HK-2 (cell line): ENCODE data around the gene HOTAIR.

Experiments used
- DNase-seq: peaks from one replicate; pipeline ENCODE4 v3.0.0-alpha.2; 2018; ENCODE audit not compliant: unreplicated experiment

Gene HOTAIR

DNA sequence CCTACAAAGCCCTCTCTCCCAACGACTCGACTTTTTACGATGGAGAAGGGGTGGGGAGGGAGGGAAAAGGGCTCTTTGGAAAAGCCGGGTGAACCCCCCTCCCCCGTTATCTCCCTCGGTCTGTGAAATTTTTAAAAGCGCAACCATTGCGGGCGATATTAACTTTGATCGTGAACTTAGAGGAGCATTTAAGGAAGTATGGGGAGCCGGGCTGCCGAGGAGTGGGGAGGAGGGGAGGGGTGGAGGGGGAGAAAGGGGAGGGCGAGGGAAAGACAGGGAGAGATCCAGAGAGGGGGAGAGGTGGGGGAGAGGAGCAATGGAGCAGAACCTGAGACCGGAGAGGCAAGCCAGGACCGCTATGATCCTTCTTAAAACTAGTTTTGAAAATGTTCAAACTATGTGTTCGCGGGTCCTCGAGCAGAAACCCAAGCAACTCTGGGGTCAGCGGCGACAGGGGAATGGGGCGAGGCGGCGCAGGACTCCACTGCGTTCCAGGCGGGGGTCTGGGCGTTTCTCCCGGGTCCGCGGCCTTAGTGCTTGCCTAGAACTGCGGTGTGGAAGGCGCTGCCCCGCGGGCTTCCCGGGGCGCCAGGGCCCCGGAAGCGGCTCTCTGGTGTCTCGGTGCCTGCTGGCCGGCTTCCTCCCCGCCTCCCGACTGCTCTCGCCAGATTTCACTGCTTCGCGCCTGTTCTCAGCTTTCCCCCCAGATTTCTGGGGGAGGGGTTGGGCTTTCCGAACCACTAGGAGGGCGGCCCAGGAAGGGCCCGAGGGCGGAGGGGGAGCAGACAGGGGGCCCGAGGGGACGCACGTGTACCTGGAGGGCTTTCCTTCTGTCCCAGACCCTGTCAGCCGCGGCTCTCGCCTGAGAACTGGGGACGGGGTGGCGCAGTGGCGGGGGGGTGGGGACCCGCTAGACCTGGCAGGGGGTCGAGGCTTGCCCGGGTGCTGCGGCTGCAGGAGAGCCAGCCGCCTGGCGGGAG, at the start of gene HOTAIR:
TSS of gene HOTAIR (minus strand) at position 871 of the 980 bp plus-strand sequence.
- DNase-seq: peak; percentile 62

- no peak for DNase-seq
These were observed 49.4 kb upstream of the HOTAIR start for GRCh38 chr12:54024127-54024526.

GRCh38 chr12:54022960-54023884, 48.5 kb upstream of the HOTAIR start:
- no peak for DNase-seq

DNA sequence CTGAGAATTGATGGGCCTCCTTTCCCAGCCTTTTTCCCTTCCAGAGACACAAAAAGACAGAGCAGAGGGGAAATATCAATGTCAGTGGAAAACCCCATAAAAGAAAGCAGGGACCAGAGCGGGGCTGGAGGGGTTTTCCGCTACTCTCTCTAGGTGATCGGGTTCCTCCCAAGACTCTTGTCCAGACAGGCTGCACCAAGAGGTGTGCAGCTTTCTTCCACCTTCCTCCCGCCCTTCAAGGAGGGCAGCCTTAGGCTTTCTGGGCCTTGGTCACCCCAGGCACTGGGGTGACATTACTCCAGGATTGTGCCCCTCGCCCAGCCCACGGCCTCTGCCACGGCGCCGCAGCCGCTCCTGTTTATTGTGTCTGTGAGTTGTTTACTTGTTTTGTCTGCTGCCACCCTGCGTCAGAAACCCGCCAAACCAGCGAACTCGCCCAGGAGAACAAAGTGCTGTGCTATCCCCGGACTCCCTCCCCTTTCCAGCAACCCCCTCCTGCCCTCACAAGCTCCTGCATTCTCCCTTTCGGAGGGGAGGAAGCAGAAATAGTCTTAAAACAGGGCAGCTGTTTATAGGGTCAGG, 46.8 kb upstream of the HOTAIR start:
- DNase-seq: no peak

DNA sequence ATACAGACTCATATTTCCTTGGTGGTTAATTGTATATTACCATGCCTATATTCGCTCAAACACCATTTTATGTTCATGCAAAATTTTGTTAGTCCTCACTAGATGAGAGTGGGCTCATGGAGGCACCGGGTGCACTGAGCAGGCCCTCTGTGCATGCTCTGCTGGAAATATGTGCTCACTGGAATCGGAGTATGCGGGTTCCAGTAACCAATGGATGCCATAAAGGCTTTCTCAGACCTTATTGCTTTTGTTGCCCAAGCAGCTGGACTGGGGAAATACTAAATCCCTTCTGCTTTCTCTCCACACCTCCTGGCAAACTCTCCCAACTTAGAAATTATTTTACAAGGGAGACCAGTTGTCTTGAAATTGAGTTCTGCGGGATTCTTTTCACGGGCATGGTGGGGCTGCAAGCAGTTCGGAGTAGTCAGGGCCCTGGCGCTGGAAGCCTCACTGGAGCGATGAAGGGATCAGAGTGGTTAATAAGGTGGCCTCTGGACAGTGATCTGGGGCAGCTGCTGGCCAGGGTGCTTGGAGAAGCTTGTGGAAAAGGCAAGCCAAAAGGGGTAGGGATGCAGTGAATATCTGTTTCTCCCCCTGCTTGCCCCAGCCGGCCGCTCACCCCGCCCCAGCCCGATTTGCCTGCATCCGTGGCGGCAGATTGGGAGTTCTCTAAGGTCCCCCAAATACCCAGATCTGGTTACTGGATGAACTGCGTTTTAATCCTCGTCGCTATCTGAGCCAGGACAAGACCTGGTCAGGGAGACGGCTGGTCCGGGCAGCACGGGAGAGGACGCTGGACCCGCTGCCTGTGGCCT, 46.0 kb upstream of the HOTAIR start:
- DNase-seq: no peak

DNA sequence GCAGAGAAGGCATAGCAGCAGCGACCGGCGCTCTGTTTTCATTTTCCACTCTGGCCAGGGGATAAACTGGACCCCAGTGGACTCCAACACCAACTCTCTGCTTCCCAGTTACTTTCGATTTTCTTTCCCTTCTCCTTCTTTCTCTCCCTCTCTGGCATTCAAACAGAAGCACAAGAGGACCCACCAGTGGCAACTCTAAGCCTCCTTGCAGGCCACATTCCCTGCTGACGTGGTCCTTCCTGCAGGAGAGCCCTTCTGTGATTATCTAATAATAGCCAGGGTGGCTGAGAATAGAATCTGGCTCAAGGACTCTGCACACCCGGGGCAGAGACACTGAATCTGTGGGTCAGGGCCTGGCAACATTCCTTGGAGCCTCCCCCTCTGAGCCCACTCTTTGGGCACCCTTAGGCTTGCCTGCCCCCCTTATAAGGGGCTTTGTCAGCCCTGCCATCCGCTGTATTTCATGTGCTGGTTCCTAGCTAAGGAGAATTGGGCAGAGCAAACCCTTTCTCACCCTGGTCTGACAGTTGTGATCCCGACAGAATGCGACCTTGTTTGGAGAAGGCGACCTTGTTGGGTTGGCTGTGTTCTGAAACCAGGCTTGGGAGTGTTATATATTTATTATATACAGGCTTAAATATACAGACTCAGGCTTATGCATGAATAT, 45.3 kb upstream of the HOTAIR start:
- no peak for DNase-seq

DNA sequence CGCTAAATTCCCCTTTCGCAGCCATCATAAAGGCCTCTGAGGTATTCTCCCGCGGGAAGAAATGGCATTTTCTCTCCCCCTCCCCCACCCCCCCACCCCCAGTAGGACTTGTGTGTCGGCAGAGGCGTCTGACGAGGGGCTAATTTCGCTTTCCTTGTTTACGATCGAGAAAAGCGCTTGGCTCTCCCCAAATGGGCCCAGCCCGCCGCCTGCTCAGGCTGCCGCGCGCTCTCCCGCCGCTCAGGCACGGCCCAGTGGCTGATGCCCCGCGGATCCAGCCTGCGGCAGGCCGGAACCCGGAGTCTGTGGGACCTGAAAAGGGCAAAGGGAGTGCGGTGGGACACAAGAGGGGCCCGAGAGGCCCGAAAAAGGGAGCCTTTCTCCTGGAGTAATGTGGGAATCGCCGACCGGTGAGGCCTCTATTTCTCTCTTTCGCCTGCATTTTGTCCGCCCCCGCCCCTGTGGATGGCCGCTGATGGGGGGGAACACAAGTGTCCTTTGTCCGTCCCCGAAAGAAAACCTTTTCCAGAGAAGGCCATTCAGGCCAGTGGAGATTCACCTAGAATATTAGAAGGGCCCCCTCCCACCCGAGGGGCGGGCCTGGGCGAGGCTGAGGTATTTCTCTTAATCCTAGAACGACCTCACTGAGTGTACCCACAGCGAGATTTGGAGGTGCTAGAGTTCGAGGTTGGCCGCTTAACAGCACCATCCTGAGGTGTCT, 44.5 kb upstream of the HOTAIR start:
- peak; percentile 54 for DNase-seq

DNA sequence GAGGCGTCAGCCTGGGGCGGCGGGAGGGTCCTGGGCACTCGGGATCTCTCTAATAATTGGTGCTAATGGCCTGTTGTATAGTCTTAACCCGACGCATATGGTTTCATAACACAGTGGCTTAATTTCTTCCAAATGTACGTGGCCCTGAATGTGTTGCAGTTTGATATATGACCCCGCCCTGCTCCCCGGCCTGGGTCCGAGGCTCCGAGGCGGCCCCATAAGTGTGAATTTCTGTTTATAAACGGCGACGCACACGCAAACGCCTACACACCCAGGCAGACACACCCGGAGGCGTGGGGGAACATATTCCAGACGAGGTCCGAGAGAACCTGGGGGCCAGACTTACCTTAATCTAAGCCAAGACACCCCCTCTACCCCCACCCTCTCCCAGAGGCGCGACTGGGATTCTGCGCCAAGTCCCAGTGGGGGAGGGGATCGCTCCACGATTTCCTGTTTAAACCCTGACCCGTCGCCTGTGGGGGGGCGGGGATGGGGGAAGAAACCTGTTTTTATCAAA, 43.8 kb upstream of the HOTAIR start:
- peak; percentile 70 for DNase-seq

- DNase-seq: peak; percentile 95
These were observed 43.2 kb upstream of the HOTAIR start for GRCh38 chr12:54017878-54018467.

DNA sequence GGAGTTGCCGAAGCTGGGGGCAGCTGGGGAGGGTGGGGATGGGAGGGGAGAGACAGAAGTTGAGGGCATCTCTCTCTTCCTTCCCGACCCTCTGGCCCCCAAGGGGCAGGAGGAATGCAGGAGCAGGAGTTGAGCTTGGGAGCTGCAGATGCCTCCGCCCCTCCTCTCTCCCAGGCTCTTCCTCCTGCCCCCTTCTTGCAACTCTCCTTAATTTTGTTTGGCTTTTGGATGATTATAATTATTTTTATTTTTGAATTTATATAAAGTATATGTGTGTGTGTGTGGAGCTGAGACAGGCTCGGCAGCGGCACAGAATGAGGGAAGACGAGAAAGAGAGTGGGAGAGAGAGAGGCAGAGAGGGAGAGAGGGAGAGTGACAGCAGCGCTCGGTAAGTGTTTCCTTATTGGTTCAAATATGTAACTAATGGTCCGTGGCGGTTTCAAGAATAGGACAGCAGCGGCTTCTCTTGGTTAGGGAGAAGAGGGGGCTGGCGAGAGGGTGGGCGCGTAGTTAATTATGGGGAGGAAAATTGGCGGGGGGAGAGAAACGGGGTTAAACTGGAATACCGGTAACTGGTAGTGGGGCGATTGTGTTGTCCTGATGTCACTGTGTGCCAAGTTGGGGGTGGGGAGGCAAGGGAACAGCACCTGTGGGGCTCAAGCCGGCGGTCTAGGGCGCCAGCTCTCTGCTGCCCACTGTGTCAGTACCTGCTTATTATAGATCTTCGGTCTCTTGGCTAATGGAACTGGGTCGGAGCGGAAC, 42.5 kb upstream of the HOTAIR start:
- DNase-seq: peak; percentile 42

- peak; percentile 37 for DNase-seq
These were observed 41.8 kb upstream of the HOTAIR start for GRCh38 chr12:54016478-54016964.

GRCh38 chr12:54016051-54016450, 41.3 kb upstream of the HOTAIR start:
- no peak for DNase-seq

GRCh38 chr12:54015018-54015931, 40.5 kb upstream of the HOTAIR start:
- no peak for DNase-seq

DNA sequence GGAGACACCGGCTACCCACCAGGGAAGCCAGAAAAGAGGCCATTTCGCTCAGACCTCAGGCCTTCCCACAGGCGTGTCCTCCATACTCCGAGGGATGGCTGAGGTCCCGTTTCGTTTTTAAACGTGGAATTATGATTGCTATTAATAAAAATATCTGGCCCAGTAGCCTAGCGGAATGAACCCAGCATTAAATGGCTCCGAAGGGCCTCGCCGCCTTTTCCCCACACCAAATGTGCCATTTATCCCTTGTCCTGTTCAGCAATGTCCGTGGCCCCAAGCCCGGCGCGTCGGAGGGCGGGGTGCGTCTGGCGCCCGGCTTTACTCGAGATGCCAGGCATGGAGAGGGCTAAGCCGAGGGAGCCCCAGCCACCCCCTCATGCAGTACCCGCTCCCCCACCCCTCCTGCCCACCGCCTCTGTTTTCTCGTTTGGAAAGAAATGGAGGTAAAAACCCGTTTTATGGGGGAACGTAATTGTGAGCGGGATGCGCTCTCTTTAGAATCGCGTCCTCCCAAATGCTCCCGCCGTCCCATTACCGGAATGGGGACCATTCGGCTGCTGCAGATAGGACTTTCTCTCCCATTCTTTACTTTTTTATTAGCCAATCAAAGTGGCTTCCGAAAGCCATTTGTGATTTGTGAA, 39.7 kb upstream of the HOTAIR start:
- no peak for DNase-seq

- no peak for DNase-seq
These were observed 38.1 kb upstream of the HOTAIR start for GRCh38 chr12:54012631-54013409.
